H9 (cell line): ENCODE results near the gene CADM1. TPM values are rescaled to one million over a fixed set of nuclear protein-coding genes. Genes with fewer than 3 reads are reported as not detected.

Source experiments
- DNase-seq: peaks from one replicate; pipeline ENCODE4 v3.0.0-alpha.2; 2017
- H2AFZ ChIP-seq: one replicate; pipeline ENCODE4 v1.6.1; 2013; ENCODE audit warnings: mild to moderate bottlenecking, low read length, control low read depth, moderate library complexity
- H2AK5ac ChIP-seq: 2 replicates; pipeline ENCODE4 v1.6.1; 2013; ENCODE audit warnings: low read length, control low read depth, mixed read lengths; ENCODE audit not compliant: insufficient read length
- H2BK120ac ChIP-seq: one replicate; pipeline ENCODE4 v1.6.1; 2013; ENCODE audit warnings: low read depth, mild to moderate bottlenecking, low read length, control low read depth, inconsistent platforms; ENCODE audit not compliant: poor library complexity, severe bottlenecking
- H2BK12ac ChIP-seq: 2 replicates; pipeline ENCODE4 v1.6.1; 2013; ENCODE audit warnings: low read length, control low read depth, mixed read lengths, low read depth; ENCODE audit not compliant: insufficient read length
- H2BK15ac ChIP-seq: 2 replicates; pipeline ENCODE4 v1.6.1; 2013; ENCODE audit warnings: low read depth, low read length, control low read depth
- H2BK20ac ChIP-seq: one replicate; pipeline ENCODE4 v1.6.1; 2013; ENCODE audit warnings: low read depth, mild to moderate bottlenecking, low read length, control low read depth, inconsistent platforms; ENCODE audit not compliant: poor library complexity, severe bottlenecking
- H2BK5ac ChIP-seq: 2 replicates; pipeline ENCODE4 v1.6.1; 2013; ENCODE audit warnings: low read length, control low read depth, mixed read lengths; ENCODE audit not compliant: insufficient read length
- H3K14ac ChIP-seq: 2 replicates; pipeline ENCODE4 v1.6.1; 2013; ENCODE audit warnings: low read length, control low read depth; ENCODE audit not compliant: insufficient read depth
- H3K18ac ChIP-seq: 2 replicates; pipeline ENCODE4 v1.6.1; 2013; ENCODE audit warnings: low read depth, mild to moderate bottlenecking, mixed read lengths, low read length, control low read depth; ENCODE audit not compliant: insufficient read length
- H3K23ac ChIP-seq: 2 replicates; pipeline ENCODE4 v1.6.1; 2013; ENCODE audit warnings: low read length, control low read depth, mixed read lengths, low read depth; ENCODE audit not compliant: insufficient read length
- H3K23me2 ChIP-seq: 2 replicates; pipeline ENCODE4 v1.6.1; 2013; ENCODE audit warnings: low read depth, mild to moderate bottlenecking, mixed read lengths, low read length, control low read depth; ENCODE audit not compliant: insufficient read length, poor library complexity, severe bottlenecking
- H3K27ac ChIP-seq: 2 replicates; pipeline ENCODE4 v1.5.1; 2013; ENCODE audit warnings: low read length, control low read depth, mixed read lengths, low read depth; ENCODE audit not compliant: insufficient read length
- H3K27me3 ChIP-seq: 2 replicates; pipeline ENCODE4 v1.6.1; 2013; ENCODE audit warnings: low read length, control low read depth, inconsistent platforms; ENCODE audit not compliant: insufficient read depth
- H3K4ac ChIP-seq: 2 replicates; pipeline ENCODE4 v1.6.1; 2013; ENCODE audit warnings: low read depth, mild to moderate bottlenecking, control low read depth, inconsistent platforms, low read length, moderate library complexity
- H3K4me1 ChIP-seq: 2 replicates; pipeline ENCODE4 v1.6.1; 2013; ENCODE audit warnings: low read length, control low read depth, inconsistent platforms; ENCODE audit not compliant: insufficient read depth
- H3K4me2 ChIP-seq: 2 replicates; pipeline ENCODE4 v1.6.1; 2013; ENCODE audit warnings: low read length, control low read depth, mixed read lengths; ENCODE audit not compliant: insufficient read length, insufficient read depth
- H3K56ac ChIP-seq: 2 replicates; pipeline ENCODE4 v1.6.1; 2013; ENCODE audit warnings: low read depth, mild to moderate bottlenecking, mixed read lengths, low read length, control low read depth; ENCODE audit not compliant: insufficient read length
- H3K79me1 ChIP-seq: 2 replicates; pipeline ENCODE4 v1.6.1; 2013; ENCODE audit warnings: low read depth, mild to moderate bottlenecking, moderate library complexity, low read length, control low read depth, inconsistent platforms; ENCODE audit not compliant: insufficient read depth, poor library complexity, severe bottlenecking
- H3K79me2 ChIP-seq: 2 replicates; pipeline ENCODE4 v1.6.1; 2013; ENCODE audit warnings: low read length, control low read depth, inconsistent platforms; ENCODE audit not compliant: insufficient read depth
- H3K9ac ChIP-seq: 2 replicates; pipeline ENCODE4 v1.6.1; 2013; ENCODE audit warnings: low read length, control low read depth, mixed read lengths; ENCODE audit not compliant: insufficient read length; ENCODE audit errors: extremely low read depth
- H3K9me3 ChIP-seq: one replicate; pipeline ENCODE4 v1.6.1; 2013; ENCODE audit warnings: low read depth, low read length, inconsistent platforms; ENCODE audit not compliant: control insufficient read depth
- H3T11ph ChIP-seq: one replicate; pipeline ENCODE4 v1.6.1; 2013; ENCODE audit warnings: mild to moderate bottlenecking, low read length, control low read depth, inconsistent platforms
- H4K20me1 ChIP-seq: one replicate; pipeline ENCODE4 v1.6.1; 2013; ENCODE audit not compliant: control insufficient read depth, insufficient read length, insufficient read depth
- H4K5ac ChIP-seq: 2 replicates; pipeline ENCODE4 v1.6.1; 2013; ENCODE audit warnings: low read depth, mild to moderate bottlenecking, mixed read lengths, low read length, control low read depth; ENCODE audit not compliant: insufficient read length
- H4K8ac ChIP-seq: replicated peaks from 2 replicates; pipeline ENCODE4 v1.6.1; 2013; ENCODE audit warnings: low read length, control low read depth, mixed read lengths, low read depth; ENCODE audit not compliant: insufficient read length
- H4K91ac ChIP-seq: 2 replicates; pipeline ENCODE4 v1.6.1; 2013; ENCODE audit warnings: low read depth, mild to moderate bottlenecking, moderate library complexity, mixed read lengths, low read length, control low read depth; ENCODE audit not compliant: insufficient read length
- H3K27ac Mint-ChIP-seq, 3 experiments: 2 replicates in 2 of 3; 3 replicates in 1 of 3; pipeline ENCODE4 v1.8.0; 2020 to 2021; ENCODE audit warnings: mixed read lengths in 3 of 3, mild to moderate bottlenecking in 1 of 3, moderate library complexity in 1 of 3
- H3K27me3 Mint-ChIP-seq: 2 replicates; pipeline ENCODE4 v1.8.0; 2021; ENCODE audit warnings: low read depth, mild to moderate bottlenecking, moderate library complexity, mixed read lengths
- H3K36me3 Mint-ChIP-seq, 3 experiments: 2 replicates in 2 of 3; 3 replicates in 1 of 3; pipeline ENCODE4 v1.8.0; 2020 to 2021; ENCODE audit warnings: low read depth in 3 of 3, mixed read lengths in 3 of 3; ENCODE audit not compliant: insufficient read depth in 1 of 3
- H3K4me1 Mint-ChIP-seq, 2 experiments: 2 replicates each; pipeline ENCODE4 v1.8.0; 2020; ENCODE audit warnings: mixed read lengths in 2 of 2
- H3K4me3 Mint-ChIP-seq, 2 experiments: 2 replicates in 1 of 2; 3 replicates in 1 of 2; pipeline ENCODE4 v1.8.0; 2020 to 2021; ENCODE audit warnings: mild to moderate bottlenecking in 2 of 2, mixed read lengths in 2 of 2, moderate library complexity in 1 of 2
- H3K9me3 Mint-ChIP-seq, 2 experiments: 2 replicates in 1 of 2; 3 replicates in 1 of 2; pipeline ENCODE4 v1.8.0; 2020; ENCODE audit warnings: mild to moderate bottlenecking in 2 of 2, mixed read lengths in 2 of 2, moderate library complexity in 1 of 2
- CTCF ChIP-seq: fragments of 200-600 bp; sonication (generic); conservative IDR thresholded peaks from 3 replicates; pipeline ENCODE4 v1.8.0; 2021; ENCODE audit warnings: antibody characterized with exemption, mild to moderate bottlenecking
- WGBS: extraction: QIAGEN DNeasy Blood & Tissue Kit; methylation state at CpG from one replicate; pipeline ENCODE4 v1.1.7; 2013; ENCODE audit warnings: missing lambda C conversion rate, low lambda C conversion rate, mixed read lengths; ENCODE audit not compliant: insufficient read length; ENCODE audit errors: extremely low coverage; 5-methylcytosine and 5-hydroxymethylcytosine counted together
- total RNA-seq: library from RNA; stranded (reverse); gene quantifications from 2 replicates; pipeline ENCODE4 v1.2.1, GENCODE V29; 2021

CADM1 gene
- total RNA-seq, 1 experiment from 2014 or later: 11.9 TPM

DNA sequence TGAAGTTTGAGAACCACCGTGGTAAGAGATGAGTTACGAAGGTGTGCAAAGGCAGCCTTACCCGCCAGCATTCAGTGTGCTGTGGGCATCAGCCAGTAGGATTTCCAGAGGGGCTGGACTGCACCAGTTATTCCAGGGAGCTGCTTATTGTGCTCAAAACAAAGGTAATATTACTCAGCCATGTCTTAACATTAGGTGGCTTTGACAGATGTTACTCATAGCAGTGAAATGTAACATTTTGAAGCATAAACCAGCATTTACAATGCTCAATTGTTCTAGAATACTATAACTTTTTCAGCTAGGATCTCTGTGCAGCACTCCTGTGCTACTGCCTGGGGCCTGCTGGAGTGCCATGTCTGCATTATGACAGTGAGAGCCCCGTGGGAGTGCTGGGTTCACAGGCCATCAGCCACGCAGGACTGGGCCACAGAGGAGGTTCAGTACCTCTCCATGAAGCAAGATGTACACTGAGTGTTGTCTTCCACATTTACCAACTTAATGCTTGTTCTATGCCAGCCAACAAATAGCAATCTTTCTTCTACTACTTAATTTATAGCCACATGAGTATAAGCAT is 238.1 kb downstream of the CADM1 start:
- WGBS: no CpG with 5 or more reads among the region's 5 CpGs
- H3K79me1 ChIP-seq: no peaks in the 10 kb centered on the region

More for the DNA sequence above, 238.1 kb downstream of the CADM1 start:
- Histone ChIP-seq H3K23me2 (no peaks in the 10 kb centered on the region), H4K91ac (no peak overlapping the region), H3K18ac (no peak overlapping the region), H3K4me2 (no peak overlapping the region), H3K56ac (no peak overlapping the region), H3K4ac (no peak overlapping the region), H4K8ac (no peak overlapping the region), H3T11ph (no peak overlapping the region), H2BK5ac (no peak overlapping the region), H3K79me2 (no peaks in the 10 kb centered on the region), H4K20me1 (no peaks in the 10 kb centered on the region), H4K5ac (no peak overlapping the region), H2AFZ (no peak overlapping the region), H3K9ac (no peak overlapping the region), H3K9me3 (no peaks in the 10 kb centered on the region), H3K4me1 (peaks cover 6% of the 10 kb centered on the region), H2BK120ac (no peak overlapping the region), H2AK5ac (no peak overlapping the region), H3K27ac (no peak overlapping the region), H3K27me3 (no peaks in the 10 kb centered on the region), H2BK12ac (no peak overlapping the region), H3K14ac (no peak overlapping the region), H2BK20ac (no peak overlapping the region), H2BK15ac (no peak overlapping the region), H3K23ac (no peak overlapping the region)
- TF ChIP-seq CTCF: no peak
- Mint-ChIP-seq H3K36me3 (no peaks in the 10 kb centered on the region), H3K9me3 (no peaks in the 10 kb centered on the region), H3K4me1 (peaks cover 8 to 9% of the 10 kb centered on the region in 2 experiments), H3K4me3 (no peak overlapping the region), H3K27me3 (no peaks in the 10 kb centered on the region; the same call in 1 of the 2 replicates), H3K27ac (no peak overlapping the region)
- no peak for DNase-seq
